Left hindlimb (tissue), 1 donor: Measurements from ENCODE around the gene GAMT.

Experiments
- DNase-seq: peaks from one replicate; pipeline ENCODE4 v3.0.0-alpha.2; 2018

The GAMT gene

GRCh38 chr19:1399079-1399478, 2.3 kb downstream of the GAMT start:
- no peak for DNase-seq

GRCh38 chr19:1397838-1398237, 3.5 kb downstream of the GAMT start:
- no peak for DNase-seq

GRCh38 chr19:1396768-1397679, 4.3 kb downstream of the GAMT start:
- DNase-seq = no peak

- DNase-seq = no peak
These were observed 5.1 kb downstream of the GAMT start for GRCh38 chr19:1396019-1396767.

- DNase-seq = no peak
These were observed 5.9 kb downstream of the GAMT start for GRCh38 chr19:1395194-1396018.

GRCh38 chr19:1394252-1395193, 6.8 kb downstream of the GAMT start:
- no peak for DNase-seq

GRCh38 chr19:1393841-1394240, 7.5 kb downstream of the GAMT start:
- no peak for DNase-seq

- DNase-seq = no peak
These were observed 8.3 kb downstream of the GAMT start for GRCh38 chr19:1392939-1393530.

- DNase-seq = no peak
These were observed 8.9 kb downstream of the GAMT start for GRCh38 chr19:1392407-1392806.

- no peak for DNase-seq
These were observed 10.4 kb downstream of the GAMT start for GRCh38 chr19:1390890-1391423.

- DNase-seq = no peak
These were observed 12.1 kb downstream of the GAMT start for GRCh38 chr19:1389033-1389940.

GRCh38 chr19:1388637-1389026, 12.7 kb downstream of the GAMT start:
- DNase-seq = no peak

GRCh38 chr19:1387684-1388636, 13.4 kb downstream of the GAMT start:
- no peak for DNase-seq

- no peak for DNase-seq
These were observed 14.2 kb downstream of the GAMT start for GRCh38 chr19:1386945-1387683.

- no peak for DNase-seq
These were observed 15.5 kb downstream of the GAMT start for GRCh38 chr19:1385816-1386215.

GRCh38 chr19:1384478-1385110, 16.7 kb downstream of the GAMT start:
- DNase-seq = no peak

GRCh38 chr19:1384085-1384462, 17.3 kb downstream of the GAMT start:
- no peak for DNase-seq
